Astrocyte (in vitro differentiated cells and primary cell): ENCODE measurements around the gene UNCX. TPM values are rescaled to one million over a fixed set of nuclear protein-coding genes. Genes with fewer than 3 reads are reported as not detected.

ENCODE experiments used
- DNase-seq: peaks from one replicate; pipeline ENCODE4 v3.0.0-alpha.2; 2010; ENCODE audit warnings: low read depth
- FAIRE-seq: peaks from 2 replicates; lab custom pipeline; 2011; peaks lifted over from hg19 to GRCh38; lab: Jason Lieb, UNC
- H2AFZ ChIP-seq: 2 replicates; pipeline ENCODE4 v1.6.0; 2012; ENCODE audit warnings: low read depth, low read length, inconsistent platforms
- H3K27ac ChIP-seq: 2 replicates; pipeline ENCODE4 v1.5.1; 2011; ENCODE audit warnings: low read depth, low read length, inconsistent platforms
- H3K27me3 ChIP-seq: 2 replicates; pipeline ENCODE4 v1.6.0; 2011; ENCODE audit warnings: low read length, inconsistent platforms; ENCODE audit not compliant: insufficient read depth
- H3K36me3 ChIP-seq: 2 replicates; pipeline ENCODE4 v1.5.1; 2011; ENCODE audit warnings: low read length, inconsistent platforms; ENCODE audit not compliant: insufficient read depth
- H3K4me1 ChIP-seq: 2 replicates; pipeline ENCODE4 v1.5.1; 2011; ENCODE audit warnings: low read length, inconsistent platforms; ENCODE audit not compliant: insufficient read depth
- H3K4me2 ChIP-seq: 2 replicates; pipeline ENCODE4 v1.6.0; 2012; ENCODE audit warnings: low read length, inconsistent platforms
- H3K4me3 ChIP-seq: 2 replicates; pipeline ENCODE4 v1.5.1; 2011; ENCODE audit warnings: low read depth, mild to moderate bottlenecking, low read length, inconsistent platforms; ENCODE audit not compliant: insufficient read depth
- H3K79me2 ChIP-seq: 2 replicates; pipeline ENCODE4 v1.6.0; 2012; ENCODE audit warnings: mild to moderate bottlenecking, low read length, inconsistent platforms; ENCODE audit not compliant: insufficient read depth
- H3K9ac ChIP-seq: 2 replicates; pipeline ENCODE4 v1.6.0; 2012; ENCODE audit warnings: mild to moderate bottlenecking, low read length, inconsistent platforms
- H3K9me3 ChIP-seq: 2 replicates; pipeline ENCODE4 v1.5.1; 2012; ENCODE audit warnings: low read depth, mild to moderate bottlenecking, low read length, inconsistent platforms; ENCODE audit not compliant: insufficient read depth
- H4K20me1 ChIP-seq: 2 replicates; pipeline ENCODE4 v1.6.0; 2012; ENCODE audit warnings: low read length, inconsistent platforms; ENCODE audit not compliant: insufficient read depth
- H3K27ac Mint-ChIP-seq: one replicate; pipeline ENCODE4 v1.8.0; 2021; ENCODE audit warnings: mild to moderate bottlenecking, mixed read lengths; ENCODE audit not compliant: unreplicated experiment
- H3K27me3 Mint-ChIP-seq: one replicate; pipeline ENCODE4 v1.8.0; 2021; ENCODE audit warnings: low read depth, mixed read lengths; ENCODE audit not compliant: unreplicated experiment
- H3K36me3 Mint-ChIP-seq: one replicate; pipeline ENCODE4 v1.8.0; 2021; ENCODE audit warnings: low read depth, mixed read lengths; ENCODE audit not compliant: unreplicated experiment
- H3K4me1 Mint-ChIP-seq: one replicate; pipeline ENCODE4 v1.8.0; 2021; ENCODE audit warnings: low read depth, mixed read lengths; ENCODE audit not compliant: unreplicated experiment
- H3K4me3 Mint-ChIP-seq: one replicate; pipeline ENCODE4 v1.8.0; 2021; ENCODE audit warnings: mild to moderate bottlenecking, moderate library complexity, mixed read lengths; ENCODE audit not compliant: unreplicated experiment
- H3K9me3 Mint-ChIP-seq: one replicate; pipeline ENCODE4 v1.8.0; 2021; ENCODE audit warnings: mild to moderate bottlenecking, mixed read lengths; ENCODE audit not compliant: unreplicated experiment
- CTCF ChIP-seq: IDR thresholded peaks from 2 replicates; pipeline ENCODE4 v1.5.1; 2011; ENCODE audit warnings: low read depth, mild to moderate bottlenecking, inconsistent platforms, low read length, moderate library complexity; ENCODE audit not compliant: insufficient read depth
- EZH2 ChIP-seq: IDR thresholded peaks from 2 replicates; pipeline ENCODE4 v1.6.1; 2012; ENCODE audit warnings: mild to moderate bottlenecking, low read length, inconsistent platforms; ENCODE audit not compliant: insufficient read depth
- total RNA-seq: library from RNA; stranded (reverse); gene quantifications from 2 replicates; pipeline ENCODE4 v1.2.1, GENCODE V29; 2021

The UNCX gene
- total RNA-seq, 1 donor from 2014 or later: not detected

DNA sequence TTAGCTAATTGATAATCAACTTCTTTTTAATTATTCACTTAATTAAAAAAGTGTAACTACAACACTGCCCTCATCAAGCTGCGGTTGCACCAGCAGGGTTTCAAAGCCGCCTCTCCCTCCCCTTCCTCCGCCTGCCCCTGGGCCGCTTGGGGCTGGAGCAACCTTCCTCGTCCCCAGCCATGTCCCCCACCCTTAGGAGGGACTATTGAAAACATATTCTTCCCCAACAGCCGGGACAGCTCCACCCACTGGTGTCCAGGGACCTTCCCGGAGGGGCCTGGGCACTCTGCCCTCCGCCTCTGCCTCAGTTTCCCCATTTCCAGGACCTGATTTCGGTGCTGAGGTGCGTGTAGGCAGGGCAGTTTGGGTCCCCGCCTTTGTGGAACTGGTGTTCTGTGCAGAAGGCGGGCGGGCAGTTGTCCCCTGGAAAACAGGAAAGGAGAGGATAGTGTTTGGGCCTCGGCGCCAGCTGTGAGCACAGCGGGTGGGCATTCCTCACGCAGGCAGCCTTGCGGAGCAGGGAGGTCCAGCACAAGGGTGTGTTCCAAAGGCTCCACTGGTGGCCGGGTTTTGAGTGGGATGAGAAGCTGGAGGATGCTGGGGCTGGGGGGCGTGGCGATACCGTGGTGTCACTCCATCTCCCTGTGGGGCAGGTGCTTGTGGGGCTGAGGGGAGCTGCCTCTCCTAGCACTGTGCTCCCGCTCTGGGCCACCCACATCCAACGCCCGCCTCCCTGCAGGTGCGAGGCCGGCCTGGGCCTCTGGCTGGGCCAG lies 15.7 kb downstream of the UNCX start:
- Histone ChIP-seq H2AFZ (no peak overlapping the region), H3K4me3 (no peak overlapping the region), H3K9me3 (peaks cover 3% of the 10 kb centered on the region), H3K27me3 (peaks cover 75% of the 10 kb centered on the region), H3K9ac (no peak overlapping the region), H3K36me3 (no peaks in the 10 kb centered on the region), H3K27ac (no peak overlapping the region), H3K79me2 (no peaks in the 10 kb centered on the region), H3K4me1 (no peaks in the 10 kb centered on the region), H3K4me2 (no peak overlapping the region), H4K20me1 (peaks cover 13% of the 10 kb centered on the region)
- no peak for DNase-seq
- H3K27ac Mint-ChIP-seq: peak overlapping the region; percentile 34
- TF ChIP-seq CTCF: no peak
- TF ChIP-seq EZH2: peak; percentile 60
- H3K36me3 Mint-ChIP-seq: peaks cover 2% of the 10 kb centered on the region
- no peak overlapping the region for H3K4me3 Mint-ChIP-seq
- H3K4me1 Mint-ChIP-seq: no peaks in the 10 kb centered on the region
- H3K9me3 Mint-ChIP-seq: peaks cover 9% of the 10 kb centered on the region
- H3K27me3 Mint-ChIP-seq: peaks cover 61% of the 10 kb centered on the region
- no peak for FAIRE-seq

- H3K79me2 ChIP-seq: no peaks in the 10 kb centered on the region
- no peaks in the 10 kb centered on the region for H3K36me3 ChIP-seq
- DNase-seq (no peak), FAIRE-seq (no peak)
- H3K4me1 ChIP-seq: no peaks in the 10 kb centered on the region
- H3K4me3 Mint-ChIP-seq: no peak overlapping the region
- TF ChIP-seq EZH2 (no peak), CTCF (no peak)
- H3K27me3 Mint-ChIP-seq: peaks cover 60% of the 10 kb centered on the region
- no peak overlapping the region for H3K4me3 ChIP-seq
- H2AFZ ChIP-seq: no peak overlapping the region
- no peak overlapping the region for H3K27ac ChIP-seq
- H3K4me2 ChIP-seq: no peak overlapping the region
- H3K36me3 Mint-ChIP-seq: peaks cover 2% of the 10 kb centered on the region
- H3K4me1 Mint-ChIP-seq: no peaks in the 10 kb centered on the region
- H3K9me3 ChIP-seq: peaks cover 3% of the 10 kb centered on the region
- no peak overlapping the region for H3K27ac Mint-ChIP-seq
- peaks cover 13% of the 10 kb centered on the region for H4K20me1 ChIP-seq
- H3K9ac ChIP-seq: no peak overlapping the region
- peaks cover 74% of the 10 kb centered on the region for H3K27me3 ChIP-seq
- peaks cover 9% of the 10 kb centered on the region for H3K9me3 Mint-ChIP-seq
These were observed 16.4 kb downstream of the UNCX start for GRCh38 chr7:1248916-1249581.

DNA sequence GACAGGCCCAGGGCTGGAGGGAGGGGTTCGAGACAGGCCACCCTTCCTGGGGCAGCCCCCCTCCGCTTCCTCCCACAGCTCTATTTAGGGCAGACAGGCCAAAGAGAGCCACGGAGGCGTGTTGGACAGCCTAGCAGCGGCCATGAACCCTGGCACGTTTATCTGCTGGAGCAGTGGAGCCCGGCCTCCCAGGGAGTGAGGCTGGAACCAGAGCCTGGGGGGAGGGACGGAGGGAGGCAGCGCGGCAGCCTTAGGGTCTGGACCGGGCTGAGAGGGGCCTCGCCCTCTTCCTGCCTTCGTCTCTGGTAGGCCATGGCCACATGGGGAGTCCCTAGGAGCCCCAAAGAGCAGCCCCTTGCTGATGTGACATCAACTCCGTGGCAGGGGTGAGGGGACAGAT lies 17.1 kb downstream of the UNCX start:
- no peak overlapping the region for H3K4me2 ChIP-seq
- H3K27ac ChIP-seq: no peak overlapping the region
- H3K36me3 ChIP-seq: no peaks in the 10 kb centered on the region
- Mint-ChIP-seq H3K4me3 (no peak overlapping the region), H3K36me3 (peaks cover 2% of the 10 kb centered on the region), H3K27ac (no peak overlapping the region), H3K27me3 (peaks cover 58% of the 10 kb centered on the region), H3K4me1 (no peaks in the 10 kb centered on the region), H3K9me3 (peaks cover 7% of the 10 kb centered on the region)
- FAIRE-seq: no peak
- H3K27me3 ChIP-seq: peaks cover 73% of the 10 kb centered on the region
- peaks cover 11% of the 10 kb centered on the region for H4K20me1 ChIP-seq
- no peak overlapping the region for H3K9ac ChIP-seq
- no peak overlapping the region for H3K4me3 ChIP-seq
- TF ChIP-seq CTCF (no peak), EZH2 (no peak)
- H3K9me3 ChIP-seq: peaks cover 3% of the 10 kb centered on the region
- no peak overlapping the region for H2AFZ ChIP-seq
- no peaks in the 10 kb centered on the region for H3K79me2 ChIP-seq
- DNase-seq: no peak
- no peaks in the 10 kb centered on the region for H3K4me1 ChIP-seq
